ENCODE measurements around the gene BABAM2. TPM values are rescaled to one million over a fixed set of nuclear protein-coding genes. Genes with fewer than 3 reads are reported as not detected.

The BABAM2 gene
- total and polyA plus RNA-seq, 4 donors, result 9.9 to 17.0 (median 13.9) TPM

GRCh38 chr2:28224648-28225472 is 334.3 kb downstream of the BABAM2 start:
- H3K27ac ChIP-seq (ENCODE audit: low read depth in 1 of 2, low read length in 2 of 2), result no peak overlapping the region
- 81% methylated on average over 9 of the region's 9 CpGs for WGBS
- no peaks in the 10 kb centered on the region for H3K9me3 ChIP-seq (ENCODE audit: control insufficient read depth in 4 of 4, low read length in 3 of 4)
- H3K9ac ChIP-seq (ENCODE audit: low read depth in 1 of 2, low read length in 2 of 2), result no peak overlapping the region
- H3K27me3 ChIP-seq (ENCODE audit: control insufficient read depth in 4 of 4, insufficient read depth in 4 of 4, low read length in 3 of 4), result no peaks in the 10 kb centered on the region
- no peaks in the 10 kb centered on the region for H3K36me3 ChIP-seq (ENCODE audit: control insufficient read depth in 4 of 4, insufficient read depth in 3 of 4, low read depth in 1 of 4, low read length in 3 of 4)
- no peak overlapping the region for H3K4me3 ChIP-seq (ENCODE audit: low read depth in 1 of 3, low read length in 3 of 3)
- DNase-seq (ENCODE audit: low spot score), result no peak
- no peak for TF ChIP-seq HNF4A (conservative IDR thresholded peaks at IDR 0.05)
- no peak for TF ChIP-seq FOXA2 (IDR thresholded peaks at IDR 0.05)
- TF ChIP-seq MAX (IDR thresholded peaks at IDR 0.05), result no peak
- TF ChIP-seq ZBTB33 (IDR thresholded peaks at IDR 0.05), result no peak
- no peak for TF ChIP-seq JUND (IDR thresholded peaks at IDR 0.05)
- no peak for TF ChIP-seq REST (IDR thresholded peaks at IDR 0.05)
- TF ChIP-seq RXRA (IDR thresholded peaks at IDR 0.05), result no peak
- no peak for TF ChIP-seq FOXA1 (IDR thresholded peaks at IDR 0.05)
- no peak for TF ChIP-seq NR2F2 (IDR thresholded peaks at IDR 0.05)
- no peaks in the 10 kb centered on the region for H3K4me1 ChIP-seq (ENCODE audit: control insufficient read depth in 4 of 4, insufficient read depth in 4 of 4, low read length in 3 of 4)

- Histone ChIP-seq H3K4me1 (ENCODE audit: control insufficient read depth in 4 of 4, insufficient read depth in 4 of 4, low read length in 3 of 4) (no peaks in the 10 kb centered on the region), H3K9me3 (ENCODE audit: control insufficient read depth in 4 of 4, low read length in 3 of 4) (no peaks in the 10 kb centered on the region), H3K9ac (ENCODE audit: low read depth in 1 of 2, low read length in 2 of 2) (no peak overlapping the region), H3K4me3 (ENCODE audit: low read depth in 1 of 3, low read length in 3 of 3) (no peak overlapping the region), H3K36me3 (ENCODE audit: control insufficient read depth in 4 of 4, insufficient read depth in 3 of 4, low read depth in 1 of 4, low read length in 3 of 4) (no peaks in the 10 kb centered on the region), H3K27me3 (ENCODE audit: control insufficient read depth in 4 of 4, insufficient read depth in 4 of 4, low read length in 3 of 4) (no peaks in the 10 kb centered on the region), H3K27ac (ENCODE audit: low read depth in 1 of 2, low read length in 2 of 2) (no peak overlapping the region)
- DNase-seq (ENCODE audit: low spot score), result no peak
- 80% methylated on average over 3 of the region's 3 CpGs for WGBS
- TF ChIP-seq SP1 (IDR thresholded peaks at IDR 0.05) (no peak), TAF1 (conservative IDR thresholded peaks at IDR 0.05) (no peak), HNF4A (conservative IDR thresholded peaks at IDR 0.05) (no peak), MAX (IDR thresholded peaks at IDR 0.05) (no peak), HNF4G (IDR thresholded peaks at IDR 0.05) (no peak), FOXA2 (IDR thresholded peaks at IDR 0.05) (no peak), RAD21 (IDR thresholded peaks at IDR 0.05) (no peak), ATF3 (IDR thresholded peaks at IDR 0.05) (no peak), CTCF (IDR thresholded peaks at IDR 0.05; ENCODE audit: low read depth, low read length, missing input control) (no peak), EGR1 (IDR thresholded peaks at IDR 0.05; ENCODE audit: low read depth in 2 of 2) (no peak), FOXA1 (IDR thresholded peaks at IDR 0.05) (no peak), GABPA (IDR thresholded peaks at IDR 0.05 in 1 of 2, conservative IDR thresholded peaks at IDR 0.05 in 1 of 2) (no peak), ZBTB33 (IDR thresholded peaks at IDR 0.05) (no peak), NR2F2 (IDR thresholded peaks at IDR 0.05) (no peak), JUND (IDR thresholded peaks at IDR 0.05) (no peak)
Observed at GRCh38 chr2:28225473-28226080, 335.0 kb downstream of the BABAM2 start.

Data from liver (tissue), 9 donors.